NB4 (cell line): ENCODE data around the gene SYT3.

Experiments
- CTCF ChIP-seq: IDR thresholded peaks from one replicate; pipeline ENCODE4 v1.5.1; 2012; ENCODE audit warnings: low read depth, low read length
- POLR2A ChIP-seq: IDR thresholded peaks from 2 replicates; pipeline ENCODE4 v1.6.1; 2011; ENCODE audit warnings: mild to moderate bottlenecking; ENCODE audit not compliant: insufficient read length; ENCODE audit errors: extremely low read depth

- no peak for TF ChIP-seq CTCF
- TF ChIP-seq POLR2A, result no peak
Observed at GRCh38 chr19:50660088-50660366, 20.3 kb upstream of the SYT3 start.
